ENCODE results near the gene MYL5.
"Not testable (repeated sequence)": the region's sequence is repeated elsewhere in the genome, so short reads cannot be mapped to it uniquely, and the experiment has no call there.

MYL5 gene, protein sequence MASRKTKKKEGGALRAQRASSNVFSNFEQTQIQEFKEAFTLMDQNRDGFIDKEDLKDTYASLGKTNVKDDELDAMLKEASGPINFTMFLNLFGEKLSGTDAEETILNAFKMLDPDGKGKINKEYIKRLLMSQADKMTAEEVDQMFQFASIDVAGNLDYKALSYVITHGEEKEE

DNA sequence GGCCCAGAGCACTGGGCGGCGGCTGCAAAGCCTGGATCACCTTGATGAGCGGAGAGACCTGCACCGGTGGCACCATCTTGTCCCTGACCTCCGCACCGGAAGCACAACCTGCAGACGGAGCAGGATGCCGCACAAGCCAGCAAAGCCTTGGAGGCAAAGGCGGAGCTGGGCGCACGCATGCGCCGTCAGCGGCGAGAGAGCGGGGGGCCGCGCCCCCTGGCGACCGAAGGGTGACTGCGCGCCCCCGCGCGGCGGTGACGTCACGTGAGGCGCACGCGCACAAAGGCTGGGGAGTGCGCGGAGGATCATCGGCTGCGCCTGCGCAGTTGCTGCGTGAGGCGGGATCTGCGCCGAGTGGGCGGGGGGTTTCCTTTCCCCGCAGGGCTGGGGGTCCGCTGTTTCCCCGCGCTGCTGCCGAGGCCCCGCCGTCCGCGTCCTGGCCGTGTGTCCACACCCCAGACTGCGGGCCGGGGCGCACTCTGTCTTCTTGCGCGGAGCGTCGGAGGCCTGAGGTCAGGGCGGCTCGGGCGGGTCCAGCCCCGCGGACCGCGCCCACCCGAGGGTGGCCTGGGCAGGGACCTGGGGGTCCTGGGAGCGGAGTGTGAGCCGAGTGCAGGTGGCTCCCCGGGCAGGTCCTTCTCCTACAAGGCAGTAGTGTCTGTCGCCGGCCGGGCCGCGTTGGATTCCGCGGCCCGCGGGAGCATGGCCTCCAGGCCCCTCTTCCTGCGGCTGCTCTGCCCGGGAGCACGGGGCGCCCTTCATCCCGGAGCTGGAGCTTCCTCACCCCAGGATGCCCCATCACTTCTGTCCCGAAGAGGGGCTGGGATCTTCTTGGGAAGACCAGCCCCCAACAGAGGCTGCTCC lies at the start of gene MYL5, which contains the start of gene ATP5ME:
TSS of gene MYL5 (plus strand) at position 371 of the 864 bp plus-strand sequence. CDS start 3,485 bp downstream, outside the sequence.
TSS of gene ATP5ME (minus strand) at position 105 of the 864 bp plus-strand sequence. CDS start at position 76, 29 bp downstream.
- DNase-seq = peak; percentile 95 to 96

DNA sequence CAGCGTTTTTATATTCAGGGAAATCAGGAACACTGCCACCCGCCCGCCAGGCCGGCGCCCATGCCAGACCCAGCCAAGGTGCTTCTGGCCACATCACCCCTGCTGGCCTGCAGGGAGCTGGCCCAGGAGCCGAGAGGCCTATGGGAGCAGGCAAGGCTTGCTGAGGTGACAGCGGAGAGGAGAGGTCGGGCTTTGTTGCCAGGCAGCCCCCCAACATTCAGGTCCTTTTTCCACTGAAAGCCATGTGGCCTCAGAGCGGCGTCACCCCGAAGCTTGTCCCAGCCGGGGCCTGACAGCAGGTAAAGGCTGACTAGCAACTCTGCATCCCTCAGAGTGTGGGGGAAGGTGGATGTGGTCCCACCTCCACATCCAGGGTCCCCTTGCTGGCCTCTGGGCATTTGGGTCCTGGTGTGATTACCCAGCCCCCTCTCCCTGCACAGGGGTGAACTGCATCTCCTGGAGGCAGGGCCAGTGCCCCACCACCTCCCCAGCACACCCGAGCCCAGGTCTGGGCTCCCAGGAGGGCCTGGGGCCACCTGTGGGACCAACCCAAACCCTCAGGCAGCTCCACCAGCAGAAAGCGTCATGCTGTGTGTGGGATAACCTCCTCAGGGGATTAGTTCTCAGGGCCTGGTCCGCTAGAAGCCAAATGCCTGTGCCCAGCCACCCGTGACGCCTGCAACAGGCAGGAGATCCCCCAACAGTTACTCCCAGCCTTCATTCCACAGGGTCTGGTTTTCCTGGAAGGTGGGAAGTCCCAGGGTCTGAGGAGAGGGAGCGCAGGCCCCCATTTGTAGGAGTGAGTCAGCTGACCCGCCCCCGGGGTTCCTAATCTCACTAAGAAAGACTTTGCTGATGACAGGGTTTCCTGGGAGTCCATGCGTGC lies 49.4 kb upstream of the MYL5 start, which contains the start of gene PDE6B:
TSS of gene PDE6B (plus strand) at position 869 of the 886 bp plus-strand sequence. CDS start 54 bp downstream, outside the sequence.
- no peak for DNase-seq

DNA sequence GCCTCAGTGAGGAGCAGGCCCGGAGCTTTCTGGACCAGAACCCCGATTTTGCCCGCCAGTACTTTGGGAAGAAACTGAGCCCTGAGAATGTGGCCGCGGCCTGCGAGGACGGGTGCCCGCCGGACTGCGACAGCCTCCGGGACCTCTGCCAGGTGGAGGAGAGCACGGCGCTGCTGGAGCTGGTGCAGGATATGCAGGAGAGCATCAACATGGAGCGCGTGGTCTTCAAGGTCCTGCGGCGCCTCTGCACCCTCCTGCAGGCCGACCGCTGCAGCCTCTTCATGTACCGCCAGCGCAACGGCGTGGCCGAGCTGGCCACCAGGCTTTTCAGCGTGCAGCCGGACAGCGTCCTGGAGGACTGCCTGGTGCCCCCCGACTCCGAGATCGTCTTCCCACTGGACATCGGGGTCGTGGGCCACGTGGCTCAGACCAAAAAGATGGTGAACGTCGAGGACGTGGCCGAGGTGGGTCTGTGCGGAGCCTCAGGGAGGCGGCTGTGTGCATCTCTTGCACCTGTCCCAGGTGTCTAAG lies 48.6 kb upstream of the MYL5 start:
- DNase-seq = no peak

DNA sequence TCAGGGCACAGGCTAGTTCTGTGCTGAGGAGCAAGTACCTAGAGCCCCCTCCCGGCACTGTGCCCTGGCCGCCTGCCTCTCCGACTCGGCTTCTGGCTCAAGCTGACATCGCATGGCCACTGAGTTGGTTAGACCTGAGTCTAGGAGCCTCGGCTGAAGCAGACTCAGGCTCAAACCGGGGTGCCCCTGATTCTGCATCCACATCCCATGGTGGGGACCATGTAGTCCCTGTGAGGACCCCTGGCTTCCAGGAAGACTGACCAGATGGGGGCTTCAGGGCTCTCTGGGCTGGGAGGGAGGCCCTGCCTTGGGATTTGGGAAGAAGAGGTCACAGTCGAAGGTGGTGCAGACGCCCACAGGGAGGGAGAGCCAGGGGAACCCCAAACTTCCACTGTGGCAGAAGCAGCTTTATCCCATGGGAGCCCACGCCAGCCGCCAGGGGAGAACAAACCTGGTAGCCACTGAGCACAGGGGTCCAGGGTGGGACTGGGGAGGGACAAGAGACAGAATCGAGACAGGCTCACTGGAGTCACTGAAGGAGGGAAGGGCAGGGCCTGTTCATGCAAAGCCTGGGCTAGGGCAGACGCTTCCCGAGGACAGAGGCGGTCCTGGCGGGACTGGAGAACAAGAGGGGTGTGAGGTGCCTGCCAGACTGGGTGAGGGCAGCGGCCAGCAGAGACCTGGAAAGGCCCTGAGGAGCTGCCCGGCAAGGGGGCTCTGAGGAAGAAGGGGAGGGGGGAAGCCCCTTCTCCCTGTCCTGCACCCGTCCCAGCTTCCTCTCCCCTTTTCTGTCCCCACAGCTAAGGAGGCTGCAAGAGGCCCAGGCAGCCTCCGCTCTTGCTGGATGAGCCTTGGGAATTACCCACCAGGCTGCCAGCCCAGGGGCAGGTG lies 47.9 kb upstream of the MYL5 start:
- no peak for DNase-seq

DNA sequence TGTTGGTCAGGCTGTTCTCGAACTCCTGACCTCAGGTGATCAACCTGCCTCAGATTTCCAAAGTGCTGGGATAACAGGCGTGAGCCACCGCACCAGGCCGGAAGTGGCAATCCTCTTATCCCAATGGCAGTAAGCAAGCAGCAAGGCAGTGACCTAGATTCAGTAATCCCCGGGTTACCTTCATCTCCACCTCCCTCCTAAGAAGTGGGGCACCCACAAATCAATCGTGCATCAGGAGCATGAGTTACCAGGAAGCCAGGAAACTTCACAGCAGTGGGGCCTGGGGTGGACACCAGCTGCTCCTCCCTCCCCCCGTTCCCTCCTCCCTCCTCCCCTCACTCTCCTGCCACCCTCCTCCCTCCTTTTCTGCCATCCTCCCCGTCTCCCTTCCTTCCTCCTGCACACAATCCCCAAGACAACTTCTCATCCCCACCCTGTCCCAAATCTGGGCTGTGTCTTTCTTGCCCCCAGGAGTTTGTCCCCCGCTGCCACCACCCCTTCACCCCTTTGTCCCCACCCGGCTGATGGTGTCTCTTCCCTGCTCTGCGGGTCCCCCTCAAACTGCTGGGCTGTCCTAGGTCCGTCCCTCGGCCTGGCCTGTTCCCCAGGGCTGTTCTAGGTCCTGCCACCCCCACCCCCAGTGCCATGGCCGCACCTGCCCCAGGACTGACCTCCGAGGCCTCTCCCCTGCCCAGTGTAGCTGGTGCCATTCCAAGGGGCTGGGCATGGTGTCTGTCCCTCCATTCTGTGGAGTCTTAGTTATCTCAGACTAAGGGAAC lies 46.8 kb upstream of the MYL5 start:
- no peak for DNase-seq

DNA sequence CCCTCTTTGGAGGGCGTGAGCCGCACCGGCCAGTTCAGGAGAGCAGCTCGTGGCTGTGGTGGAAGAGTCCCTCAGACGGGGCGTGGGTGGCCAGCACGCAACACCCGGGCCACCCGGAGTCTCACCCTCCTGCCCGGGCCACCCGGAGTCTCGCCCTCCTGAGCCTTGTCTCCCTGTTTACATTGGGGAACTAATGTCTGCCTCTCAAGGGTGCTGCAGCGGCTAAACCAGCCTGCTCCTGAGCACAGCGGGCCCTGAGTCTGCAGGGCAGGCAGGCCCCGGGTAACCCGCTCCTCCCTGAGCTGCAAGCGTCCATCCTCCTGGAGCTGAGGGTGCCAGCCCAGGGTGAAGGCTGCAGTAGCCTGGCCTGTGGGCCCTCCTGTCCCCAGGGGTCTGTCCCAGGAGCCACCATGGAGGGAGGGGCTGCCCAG lies 46.0 kb upstream of the MYL5 start:
- no peak for DNase-seq

DNA sequence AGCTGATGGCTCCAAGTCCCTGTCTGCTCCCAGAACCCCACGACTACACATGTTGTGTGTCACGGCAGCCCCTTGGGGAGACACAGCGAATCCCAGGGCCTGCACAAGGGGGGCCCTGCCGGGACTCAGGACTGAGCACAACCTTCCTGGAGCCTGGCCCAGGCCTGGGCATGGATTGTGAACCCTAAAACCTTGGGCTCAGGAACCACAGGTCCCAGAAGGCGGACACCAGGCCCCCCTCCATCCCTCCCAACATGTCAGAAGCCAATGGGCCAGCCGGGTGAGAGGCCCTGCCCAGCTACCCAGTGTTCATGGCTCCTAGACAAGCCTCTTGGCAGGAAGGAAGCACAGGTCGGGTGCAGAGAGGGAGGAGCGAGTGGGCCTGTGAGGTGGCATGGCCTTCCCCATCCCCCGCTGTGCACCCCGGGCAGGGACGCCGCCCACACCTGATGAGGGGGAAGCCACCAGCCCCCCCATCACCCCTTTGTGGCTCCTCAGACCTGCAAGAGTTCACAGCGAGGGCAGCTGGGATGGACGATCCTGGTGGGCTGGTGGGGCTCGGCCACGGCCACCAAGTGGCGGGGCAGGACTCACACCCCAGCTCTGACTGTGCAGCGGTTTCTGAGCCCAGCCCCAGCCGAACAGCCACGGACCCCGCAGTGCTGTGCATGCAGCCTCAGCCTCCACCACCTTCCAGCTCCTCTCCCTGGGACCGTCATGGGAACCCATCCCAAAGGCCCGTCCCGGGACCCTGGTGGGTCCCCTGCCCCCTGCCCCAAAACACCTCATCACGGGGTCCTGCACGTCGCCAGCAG lies 45.3 kb upstream of the MYL5 start:
- DNase-seq = no peak

DNA sequence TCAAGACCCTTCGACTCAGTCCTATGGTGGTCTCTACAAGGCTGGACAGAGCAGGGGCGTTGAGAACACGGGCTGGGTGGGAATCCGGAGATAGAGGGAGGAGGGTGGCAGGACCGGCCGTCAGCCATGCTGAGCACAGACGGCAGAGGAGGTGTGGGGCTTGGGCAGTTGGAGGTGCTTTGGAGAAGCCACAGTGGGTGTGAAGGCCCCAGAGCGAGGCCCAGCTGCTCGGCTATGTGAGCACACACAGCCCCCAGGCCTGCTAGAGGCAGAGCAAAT lies 44.8 kb upstream of the MYL5 start:
- no peak for DNase-seq

DNA sequence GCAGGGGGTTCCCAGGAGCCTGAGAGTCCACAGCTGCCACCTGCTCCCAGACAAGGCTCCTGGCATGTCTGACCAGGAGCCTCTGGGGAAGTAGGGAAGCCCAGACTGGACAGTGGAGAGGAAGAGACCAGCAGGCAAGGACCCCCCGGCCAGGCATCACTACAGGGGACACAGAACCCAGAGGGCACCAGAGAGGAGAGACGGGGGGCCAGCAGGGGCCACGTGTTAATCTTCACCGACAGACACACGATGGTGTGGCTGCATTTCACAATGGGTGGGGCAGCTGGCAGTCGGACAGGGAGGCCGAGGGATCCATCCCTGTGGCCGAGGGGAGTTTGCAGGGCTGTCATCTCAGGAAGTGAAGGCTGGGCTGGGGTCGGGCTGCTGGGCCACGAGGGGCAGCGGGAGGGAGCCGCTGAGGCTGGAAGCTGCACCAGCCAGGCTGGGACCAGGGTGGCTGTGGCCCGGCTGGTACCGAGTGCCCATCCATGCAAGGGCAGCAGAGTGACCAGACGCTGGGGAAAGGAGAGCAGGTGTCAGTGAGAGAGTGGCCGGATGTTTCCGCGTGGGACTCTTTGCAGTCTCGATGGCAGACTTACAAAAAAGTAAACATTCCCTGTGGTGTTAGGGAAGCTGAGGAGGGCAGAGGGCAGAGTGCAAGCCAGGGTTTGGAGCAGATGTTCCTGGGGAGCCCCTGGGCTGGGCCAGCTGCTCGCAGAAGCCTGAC lies 44.3 kb upstream of the MYL5 start:
- DNase-seq = no peak

DNA sequence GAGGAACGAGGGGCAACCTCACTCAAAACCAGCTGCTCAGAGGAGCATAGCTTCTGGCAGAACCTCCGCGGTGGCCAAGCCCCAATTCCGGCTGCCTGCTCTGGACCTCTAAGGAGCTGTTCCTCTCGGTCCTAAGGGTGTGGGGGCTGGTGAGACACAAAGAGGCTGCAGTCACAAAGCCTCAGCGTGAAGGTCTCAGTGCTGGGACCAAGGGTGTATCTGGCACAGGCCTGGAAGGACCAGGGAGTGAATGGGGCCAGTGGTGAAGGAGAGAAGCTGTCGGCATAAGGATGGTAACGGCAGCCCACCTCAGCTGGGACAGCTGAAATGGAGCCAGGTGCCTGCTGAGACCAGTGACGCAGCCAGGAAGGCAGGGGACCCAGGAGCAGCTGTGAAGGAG lies 43.7 kb upstream of the MYL5 start:
- no peak for DNase-seq

DNA sequence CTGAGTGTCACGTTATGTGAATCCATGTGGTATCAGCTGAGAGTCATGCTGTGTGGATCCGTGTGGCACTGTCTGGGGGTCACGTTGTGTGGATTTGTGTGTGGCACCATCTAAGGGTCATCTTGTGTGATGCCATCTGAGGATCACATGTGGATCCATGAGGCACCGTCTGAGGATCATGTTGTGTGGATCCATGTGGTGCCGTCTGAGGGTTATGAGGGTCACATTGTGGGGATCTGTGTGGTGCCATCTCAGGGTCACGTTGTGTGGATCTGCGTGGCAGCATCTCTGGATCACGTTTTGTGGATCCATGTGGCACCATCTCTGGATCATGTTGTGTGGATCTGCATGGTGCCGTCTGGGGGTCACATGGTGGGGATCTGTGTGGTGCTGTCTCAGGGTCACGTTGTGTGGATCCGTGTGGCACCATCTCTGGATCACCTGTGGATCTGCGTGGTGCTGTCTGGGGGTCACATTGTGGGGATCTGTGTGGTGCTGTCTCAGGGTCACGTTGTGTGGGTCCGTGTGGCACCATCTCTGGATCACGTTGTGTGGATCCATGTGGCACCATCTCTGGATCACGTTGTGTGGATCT lies 42.0 kb upstream of the MYL5 start:
- DNase-seq = no peak

DNA sequence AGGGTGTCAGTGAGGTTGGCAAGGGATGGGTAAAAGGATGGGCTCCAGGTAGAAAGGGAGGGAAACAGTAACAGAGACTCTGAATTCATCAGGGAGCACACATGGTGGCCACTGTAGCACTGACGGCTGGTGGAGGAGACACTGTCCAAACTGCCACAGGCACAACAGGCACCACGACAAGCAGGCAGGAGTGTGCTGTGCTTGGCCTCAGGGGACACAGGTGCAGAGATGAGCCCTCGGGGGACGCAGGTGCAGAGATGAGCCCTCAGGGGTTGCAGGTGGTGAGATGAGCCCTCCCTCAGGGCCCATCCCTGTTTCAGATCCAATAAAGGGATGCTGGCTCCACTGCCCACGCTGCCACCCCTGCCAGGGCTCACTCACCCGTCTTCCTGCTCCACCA lies 41.4 kb upstream of the MYL5 start:
- no peak for DNase-seq

DNA sequence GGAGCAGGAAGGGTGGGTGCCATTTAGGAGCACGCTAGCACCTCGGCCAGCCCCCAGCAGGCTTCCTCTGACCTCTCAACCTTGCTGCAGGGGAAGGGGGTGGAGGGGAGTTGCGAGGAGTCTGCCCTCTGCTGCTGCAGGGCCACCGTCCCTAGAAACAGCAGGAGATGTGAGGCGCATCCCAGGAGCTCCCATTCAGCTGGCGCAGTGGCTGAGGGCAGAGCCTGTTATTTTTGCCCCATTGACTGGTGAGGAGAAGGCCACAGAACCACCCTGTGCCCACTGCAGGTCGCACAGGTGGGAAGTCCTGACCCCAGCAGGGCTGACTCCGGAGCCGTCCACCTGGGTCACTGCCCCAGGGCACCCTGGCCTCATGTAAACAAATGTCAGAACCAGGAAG lies 40.9 kb upstream of the MYL5 start:
- DNase-seq = no peak

DNA sequence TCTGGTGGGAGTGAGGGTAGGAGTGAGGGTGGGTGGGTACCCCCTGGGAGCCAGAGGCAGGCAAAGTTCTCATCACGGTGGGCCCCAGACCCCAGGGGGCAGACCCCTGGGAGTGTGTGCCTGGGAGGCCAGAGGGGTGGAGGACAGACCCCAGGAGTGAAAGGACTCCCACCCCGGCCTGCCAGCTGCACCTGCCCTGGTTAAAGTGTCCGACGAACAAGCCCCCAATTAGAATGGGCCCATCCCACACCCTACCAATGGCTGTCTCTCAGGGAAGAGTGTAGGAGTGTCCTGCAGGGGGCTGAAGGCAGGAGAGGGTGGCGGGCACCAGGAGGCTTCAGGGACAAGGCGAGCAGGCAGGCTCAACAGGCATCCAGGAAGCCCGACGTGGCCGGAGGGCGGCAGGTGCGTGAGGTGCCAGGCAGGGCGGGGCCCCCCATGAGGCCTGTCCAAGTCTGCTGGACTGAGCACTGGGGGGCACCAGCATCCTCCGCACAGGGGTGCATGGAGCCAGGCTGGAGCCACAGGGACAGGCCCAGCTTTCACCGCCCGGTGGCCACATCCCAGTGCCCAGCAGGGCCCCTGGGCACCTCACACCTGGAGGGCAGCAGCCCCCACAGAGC lies 40.3 kb upstream of the MYL5 start:
- no peak for DNase-seq

DNA sequence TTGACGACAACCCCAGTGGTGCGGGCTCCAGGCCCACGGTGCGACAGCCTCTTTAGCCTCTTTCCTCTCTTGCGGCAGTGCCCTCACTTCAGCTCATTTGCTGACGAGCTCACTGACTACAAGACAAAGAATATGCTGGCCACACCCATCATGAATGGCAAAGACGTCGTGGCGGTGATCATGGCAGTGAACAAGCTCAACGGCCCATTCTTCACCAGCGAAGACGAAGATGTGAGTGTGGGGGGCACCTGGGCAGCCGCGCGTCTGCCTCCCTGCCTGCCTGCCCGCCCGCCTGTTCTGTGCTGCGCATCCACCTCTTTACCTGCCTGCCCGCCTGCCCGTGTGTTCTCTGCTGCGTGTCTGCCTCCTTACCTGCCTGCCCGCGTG lies 39.8 kb upstream of the MYL5 start:
- no peak for DNase-seq

DNA sequence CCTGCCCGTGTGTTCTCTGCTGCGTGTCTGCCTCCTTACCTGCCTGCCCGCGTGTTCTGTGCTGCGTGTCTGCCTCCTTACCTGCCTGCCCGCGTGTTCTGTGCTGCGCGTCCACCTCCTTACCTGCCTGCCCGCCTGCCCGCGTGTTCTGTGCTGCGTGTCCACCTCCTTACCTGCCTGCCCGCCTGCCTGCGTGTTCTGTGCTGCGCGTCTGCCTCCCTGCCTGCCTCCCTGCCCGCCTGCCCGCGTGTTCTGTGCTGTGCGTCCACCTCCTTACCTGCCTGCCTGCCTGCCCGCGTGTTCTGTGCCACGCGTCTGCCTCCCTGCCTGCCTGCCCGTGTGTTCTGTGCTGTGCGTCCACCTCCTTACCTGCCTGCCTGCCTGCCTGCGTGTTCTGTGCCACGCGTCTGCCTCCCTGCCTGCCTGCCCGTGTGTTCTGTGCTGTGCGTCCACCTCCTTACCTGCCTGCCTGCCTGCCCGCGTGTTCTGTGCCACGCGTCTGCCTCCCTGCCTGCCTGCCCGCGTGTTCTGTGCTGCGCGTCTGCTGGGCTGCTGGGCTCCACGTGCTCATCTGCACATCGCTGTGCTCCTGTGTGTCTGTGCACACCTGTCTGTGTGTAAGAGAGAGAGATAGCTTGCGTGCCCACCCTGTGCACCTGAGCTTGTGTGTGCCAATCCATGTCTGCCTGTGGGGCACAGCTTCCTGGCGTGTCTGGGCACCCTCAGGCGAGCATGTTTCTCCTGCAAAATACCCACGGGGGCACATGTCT lies 39.1 kb upstream of the MYL5 start:
- DNase-seq = not testable (repeated sequence)

DNA sequence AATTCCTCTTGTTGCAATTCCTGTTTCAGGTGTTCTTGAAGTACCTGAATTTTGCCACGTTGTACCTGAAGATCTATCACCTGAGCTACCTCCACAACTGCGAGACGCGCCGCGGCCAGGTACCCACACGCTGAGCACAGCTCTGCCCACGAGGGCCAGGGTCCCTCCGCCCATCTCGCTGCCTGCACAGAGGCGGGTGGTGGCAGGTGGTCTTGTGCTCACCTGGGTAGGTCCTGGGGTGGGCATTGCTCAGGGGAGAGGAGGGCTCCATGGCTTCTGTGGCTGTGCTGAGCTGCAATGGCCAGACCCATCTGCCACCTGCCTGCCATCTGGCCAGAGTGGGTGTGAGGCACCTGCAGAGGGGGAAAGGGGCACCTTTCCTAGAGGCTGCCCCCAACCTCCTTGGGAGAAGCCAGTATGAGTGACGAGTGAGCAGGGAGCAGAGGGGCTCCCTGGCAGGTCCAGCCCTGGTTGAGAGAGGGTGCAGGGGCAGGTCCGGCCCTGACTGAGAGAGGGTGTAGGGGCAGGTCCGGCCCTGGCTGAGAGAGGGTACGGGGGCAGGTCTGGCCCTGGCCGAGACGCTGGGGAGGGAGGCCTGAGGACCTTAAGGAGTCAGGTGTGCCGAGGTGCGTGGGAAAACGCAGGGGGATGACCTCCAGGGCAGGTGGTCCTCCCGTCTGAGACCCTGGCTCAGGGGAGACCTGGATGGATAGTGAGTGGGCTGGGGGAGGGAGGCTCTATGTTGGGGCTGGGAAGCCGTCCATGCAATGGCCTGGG lies 38.3 kb upstream of the MYL5 start:
- no peak for DNase-seq

Data from activated CD4-positive, alpha-beta T cell treated with anti-CD3 and anti-CD28 coated beads, Interleukin-2, amount 50 U/mL, for 48 hours (primary cell).